NCI-H446 (cell line): ENCODE data around the gene CRYBA2.

Experiments
- DNase-seq, 2 experiments: peaks; one replicate each; lab custom pipeline; 2025; lab: John Stamatoyannopoulos, UW

CRYBA2 gene

DNA sequence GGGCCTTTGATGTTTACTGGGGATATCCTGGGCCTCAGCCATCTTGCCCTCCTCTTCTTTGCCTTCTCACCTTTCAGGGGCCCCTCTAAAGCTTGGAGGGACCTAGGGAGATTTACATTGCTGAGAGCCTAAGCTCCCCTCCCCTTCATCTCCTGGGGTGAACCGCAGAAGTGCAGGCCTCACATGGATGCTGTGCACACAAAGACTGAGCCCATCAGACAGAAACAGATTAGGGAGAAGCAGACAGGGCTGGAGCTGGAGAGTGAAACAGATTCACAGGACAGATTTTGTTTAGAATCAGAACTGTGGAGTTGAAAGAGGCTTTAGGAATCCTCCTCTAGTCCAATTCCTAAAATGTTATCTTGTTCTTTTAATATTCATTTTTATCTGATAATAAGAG lies 37.2 kb downstream of the CRYBA2 start:
- DNase-seq = no peak

DNA sequence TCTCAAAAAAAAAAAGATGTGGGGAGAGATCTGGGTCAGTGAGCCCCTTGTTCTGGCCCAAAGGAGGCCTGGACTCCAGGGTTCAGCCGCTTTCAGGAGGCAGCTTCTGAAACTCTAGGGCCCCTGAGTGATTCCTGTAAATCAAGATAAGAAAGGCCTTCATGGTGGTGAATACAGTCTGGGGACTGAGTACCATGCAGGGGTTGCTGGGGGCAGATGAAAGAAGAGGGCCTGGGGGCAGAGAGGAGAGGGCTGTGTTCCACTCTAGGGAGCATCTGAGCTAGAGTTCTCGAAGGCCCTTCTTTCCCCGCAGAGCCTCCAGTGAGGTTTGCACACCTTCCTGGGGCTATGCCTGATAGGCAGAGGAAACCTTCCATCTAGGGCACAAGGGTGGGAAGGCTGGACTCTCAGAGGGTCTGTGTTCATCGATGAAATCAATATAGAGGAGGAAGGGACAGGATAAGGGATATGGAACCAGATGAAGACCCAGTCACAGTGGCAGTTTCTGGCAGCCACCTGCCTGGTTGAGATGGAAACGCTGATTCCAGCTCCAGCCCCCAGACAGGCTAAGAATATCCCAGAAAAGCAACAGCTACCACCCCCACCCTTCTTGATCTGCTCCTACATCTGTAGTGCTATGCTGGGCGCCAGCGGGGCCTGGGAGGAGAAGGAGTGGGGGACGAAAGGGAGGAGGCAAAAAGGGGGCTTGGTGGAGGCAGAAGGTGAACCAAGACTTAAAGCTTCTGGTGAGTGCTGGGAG lies 38.5 kb downstream of the CRYBA2 start:
- DNase-seq = no peak

DNA sequence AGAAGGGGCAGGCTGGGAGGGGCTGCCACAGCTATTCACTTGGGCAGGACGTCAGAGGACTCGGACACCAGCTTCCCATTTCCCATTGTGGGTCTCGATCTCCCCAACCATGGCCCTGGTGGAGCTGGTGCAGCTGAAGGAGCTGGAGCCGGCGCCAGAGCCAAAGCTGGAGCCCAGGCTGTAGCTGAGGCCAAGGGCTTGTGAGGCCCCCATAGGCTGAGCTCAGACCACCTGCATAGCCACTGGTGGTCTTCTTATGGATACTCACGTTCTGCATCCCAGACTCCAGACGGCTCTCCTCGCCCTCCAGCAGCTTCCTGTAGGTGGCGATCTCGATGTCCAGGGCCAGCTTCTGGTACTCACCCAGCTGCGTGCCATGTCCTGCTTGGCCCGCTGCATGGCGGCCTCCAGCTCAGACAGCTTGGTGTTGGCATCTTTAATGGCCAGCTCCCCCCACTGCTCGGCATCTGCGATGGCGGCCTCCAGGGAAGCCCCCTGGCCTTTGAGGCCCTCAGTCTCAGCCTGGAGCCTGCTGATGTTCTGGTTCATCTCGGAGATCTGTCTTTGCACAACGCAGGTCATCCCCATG lies 39.8 kb downstream of the CRYBA2 start:
- no peak for DNase-seq

DNA sequence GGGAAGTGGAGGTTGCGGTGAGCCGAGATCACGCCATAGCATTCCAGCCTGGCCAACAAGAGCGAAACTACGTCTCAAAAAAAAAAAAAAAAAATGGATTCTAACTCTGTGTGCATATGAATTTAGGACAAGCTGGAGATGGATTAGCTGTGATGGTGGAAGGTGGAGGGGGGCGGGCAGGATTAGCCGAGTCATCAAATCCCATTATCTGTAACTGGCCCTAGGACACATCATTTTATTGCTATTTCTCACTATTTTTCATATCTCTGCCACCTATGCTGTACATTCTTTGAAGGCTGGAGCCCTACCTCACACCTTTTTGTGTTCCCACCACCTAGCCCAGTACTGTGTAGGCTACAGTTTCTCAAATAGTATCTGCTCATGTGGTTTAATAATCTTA lies 41.1 kb downstream of the CRYBA2 start:
- no peak for DNase-seq

DNA sequence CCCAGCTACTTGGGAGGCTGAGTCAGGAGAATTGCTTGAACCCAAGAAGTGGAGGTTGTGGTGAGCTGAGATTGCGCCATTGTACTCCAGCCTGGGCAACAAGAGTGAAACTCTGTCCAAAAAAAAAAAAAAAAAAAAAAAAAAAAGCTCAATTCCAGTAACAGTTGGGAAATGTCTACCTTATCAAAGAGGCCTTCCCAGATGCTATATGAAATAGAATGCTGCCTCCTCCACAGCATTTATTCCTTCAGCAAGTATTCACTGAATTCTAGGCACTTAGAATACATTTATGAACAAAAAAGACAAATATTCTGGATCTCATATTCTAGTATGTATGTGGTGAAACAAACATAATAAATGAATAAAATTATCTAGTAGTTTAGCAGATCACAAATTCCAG lies 46.6 kb downstream of the CRYBA2 start:
- no peak for DNase-seq

DNA sequence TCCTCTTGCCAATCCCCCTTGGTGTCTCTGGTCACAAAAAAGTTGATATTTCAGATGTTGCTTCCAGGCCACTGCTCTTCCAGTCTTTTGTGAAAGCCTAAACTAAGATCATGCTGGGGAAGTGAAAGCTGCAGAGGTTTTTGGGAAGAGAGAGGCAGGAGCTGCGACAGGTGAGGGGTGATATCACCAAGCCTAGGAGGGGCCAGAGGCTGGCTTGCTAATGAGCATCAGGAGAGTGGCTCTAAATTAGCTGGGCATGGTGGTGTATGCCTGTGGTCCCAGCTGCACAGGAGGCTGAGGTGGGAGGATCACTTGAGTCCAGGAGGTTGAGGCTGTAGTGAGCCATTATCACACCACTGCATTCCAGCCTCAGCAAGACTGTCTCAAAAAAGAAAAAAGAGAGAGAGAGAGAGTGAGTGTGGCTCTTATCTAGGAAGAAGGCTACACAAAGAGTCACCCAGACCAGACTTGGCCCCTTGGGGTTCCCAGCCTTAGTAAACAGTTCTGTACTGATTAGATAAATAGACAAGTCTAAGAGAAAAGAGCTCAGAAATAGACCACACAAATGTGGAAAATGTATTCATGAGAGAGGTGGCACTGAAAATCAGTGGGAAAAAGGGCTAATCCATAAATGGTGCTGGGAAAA lies 48.3 kb downstream of the CRYBA2 start:
- DNase-seq = no peak
